Hepatocyte (in vitro differentiated cells): Measurements from ENCODE around the gene GPATCH8.

Experiments
- CTCF ChIP-seq: fragments of 200-600 bp; sonication (generic); IDR thresholded peaks from 2 replicates; pipeline ENCODE4 v1.5.1; 2016; ENCODE audit warnings: antibody characterized with exemption, mild to moderate bottlenecking; ENCODE audit not compliant: poor library complexity
- EZH2 ChIP-seq: fragments of 200-600 bp; sonication (generic); IDR thresholded peaks from 2 replicates; pipeline ENCODE4 v1.6.1; 2016; ENCODE audit warnings: antibody characterized with exemption, mild to moderate bottlenecking, borderline replicate concordance
- EZH2phosphoT487 ChIP-seq: fragments of 200-600 bp; sonication (generic); IDR thresholded peaks from one replicate; pipeline ENCODE4 v1.6.1; 2018; ENCODE audit warnings: antibody characterized with exemption, mild to moderate bottlenecking, low read depth, moderate library complexity; ENCODE audit not compliant: unreplicated experiment, severe bottlenecking

GRCh38 chr17:44548376-44549230 is 45.4 kb upstream of the GPATCH8 start:
- no peak for TF ChIP-seq CTCF
- no peak for TF ChIP-seq EZH2
- no peak for TF ChIP-seq EZH2phosphoT487
